Brain microvascular endothelial cell (primary cell): ENCODE results near the gene THEM4.

ENCODE experiments used
- DNase-seq: peaks from one replicate; pipeline ENCODE4 v3.0.0-alpha.2; 2020
- H3K27ac ChIP-seq: fragments of 250-450 bp; sonication (Bioruptor Pico); 2 replicates; pipeline ENCODE4 v1.5.1; 2020; ENCODE audit warnings: mild to moderate bottlenecking, moderate library complexity
- H3K27me3 ChIP-seq: fragments of 250-450 bp; sonication (Bioruptor Pico); replicated peaks from 2 replicates; pipeline ENCODE4 v1.5.1; 2020; ENCODE audit warnings: mild to moderate bottlenecking
- H3K36me3 ChIP-seq: fragments of 250-450 bp; sonication (Bioruptor Pico); replicated peaks from 2 replicates; pipeline ENCODE4 v1.5.1; 2020; ENCODE audit warnings: mild to moderate bottlenecking
- H3K4me3 ChIP-seq: 2 replicates; pipeline ENCODE4 v1.5.1; 2011; ENCODE audit warnings: low read depth, mild to moderate bottlenecking, control low read depth, low read length, moderate library complexity
- in situ Hi-C: cut with HindIII; loops from 2 replicates; pipeline ENCODE4 v1.10.0; 2017; ENCODE audit warnings: low sequenced_read_pairs, low pct_ligation_motif_present
- TF ChIP-seq, protein P1 (sequence below): IDR thresholded peaks from 2 replicates; pipeline ENCODE4 v1.5.1; 2011; ENCODE audit warnings: low read depth, mild to moderate bottlenecking, moderate library complexity, low read length, control low read depth, inconsistent platforms; ENCODE audit errors: missing control alignments

THEM4 gene

GRCh38 chr1:151839082-151839412 lies 70.3 kb downstream of the THEM4 start:
- peak overlapping the region; percentile 15 for H3K4me3 ChIP-seq
- H3K36me3 ChIP-seq = no peaks in the 10 kb centered on the region
- in situ Hi-C loops = no loop called here
- TF ChIP-seq, protein P1, sequence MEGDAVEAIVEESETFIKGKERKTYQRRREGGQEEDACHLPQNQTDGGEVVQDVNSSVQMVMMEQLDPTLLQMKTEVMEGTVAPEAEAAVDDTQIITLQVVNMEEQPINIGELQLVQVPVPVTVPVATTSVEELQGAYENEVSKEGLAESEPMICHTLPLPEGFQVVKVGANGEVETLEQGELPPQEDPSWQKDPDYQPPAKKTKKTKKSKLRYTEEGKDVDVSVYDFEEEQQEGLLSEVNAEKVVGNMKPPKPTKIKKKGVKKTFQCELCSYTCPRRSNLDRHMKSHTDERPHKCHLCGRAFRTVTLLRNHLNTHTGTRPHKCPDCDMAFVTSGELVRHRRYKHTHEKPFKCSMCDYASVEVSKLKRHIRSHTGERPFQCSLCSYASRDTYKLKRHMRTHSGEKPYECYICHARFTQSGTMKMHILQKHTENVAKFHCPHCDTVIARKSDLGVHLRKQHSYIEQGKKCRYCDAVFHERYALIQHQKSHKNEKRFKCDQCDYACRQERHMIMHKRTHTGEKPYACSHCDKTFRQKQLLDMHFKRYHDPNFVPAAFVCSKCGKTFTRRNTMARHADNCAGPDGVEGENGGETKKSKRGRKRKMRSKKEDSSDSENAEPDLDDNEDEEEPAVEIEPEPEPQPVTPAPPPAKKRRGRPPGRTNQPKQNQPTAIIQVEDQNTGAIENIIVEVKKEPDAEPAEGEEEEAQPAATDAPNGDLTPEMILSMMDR = no peak
- no peak for DNase-seq
- no peak overlapping the region for H3K27ac ChIP-seq
- peaks cover 11% of the 10 kb centered on the region for H3K27me3 ChIP-seq

DNA sequence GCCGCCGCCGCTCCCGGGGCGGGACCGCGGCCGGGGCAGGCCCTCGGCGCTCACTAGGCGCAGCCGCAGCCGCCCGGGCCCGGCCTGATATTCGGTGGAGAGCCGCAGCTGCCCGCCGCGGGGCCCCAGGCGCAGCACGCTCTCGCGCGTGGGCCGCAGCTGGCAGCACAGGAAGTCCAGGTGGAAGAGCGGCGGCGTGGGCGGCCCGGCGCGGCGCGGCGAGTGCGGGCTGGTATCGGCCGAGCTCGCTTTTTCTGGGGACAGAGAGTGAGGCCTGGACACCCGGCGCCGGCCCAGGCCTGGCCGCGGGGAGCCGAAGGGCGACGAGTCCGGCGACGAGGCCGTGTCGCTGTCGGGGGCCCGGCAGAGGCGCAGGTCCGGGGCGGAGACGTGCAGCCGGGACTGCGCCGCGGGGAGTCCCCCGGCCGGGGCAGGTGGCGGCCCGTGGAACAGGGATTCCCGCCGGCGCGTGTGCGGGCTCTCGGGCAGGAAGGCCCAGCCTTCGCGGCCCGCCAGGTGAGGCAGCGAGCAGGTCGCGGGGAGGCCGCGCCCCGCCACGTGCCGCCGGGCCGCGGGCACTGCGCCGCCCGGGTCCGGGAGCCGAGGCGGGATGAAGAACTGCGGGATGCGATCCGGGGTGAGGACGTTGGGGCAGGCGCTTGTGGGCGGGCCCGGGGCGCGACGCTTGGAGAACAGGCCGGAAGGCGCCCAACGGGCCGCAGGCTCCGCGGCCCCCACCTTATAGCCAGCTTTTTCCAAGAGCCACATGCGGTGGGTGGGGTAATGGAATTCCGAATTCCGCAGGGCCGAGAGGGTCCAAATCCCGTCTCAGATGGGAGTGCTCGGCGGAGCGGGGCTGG lies 70.9 kb downstream of the THEM4 start:
- peak overlapping the region; percentile 15 for H3K4me3 ChIP-seq
- no peak overlapping the region for H3K27ac ChIP-seq
- DNase-seq = no peak
- in situ Hi-C loops = no loop called here
- H3K36me3 ChIP-seq = no peaks in the 10 kb centered on the region
- peaks cover 11% of the 10 kb centered on the region for H3K27me3 ChIP-seq
- TF ChIP-seq, protein P1 = no peak

DNA sequence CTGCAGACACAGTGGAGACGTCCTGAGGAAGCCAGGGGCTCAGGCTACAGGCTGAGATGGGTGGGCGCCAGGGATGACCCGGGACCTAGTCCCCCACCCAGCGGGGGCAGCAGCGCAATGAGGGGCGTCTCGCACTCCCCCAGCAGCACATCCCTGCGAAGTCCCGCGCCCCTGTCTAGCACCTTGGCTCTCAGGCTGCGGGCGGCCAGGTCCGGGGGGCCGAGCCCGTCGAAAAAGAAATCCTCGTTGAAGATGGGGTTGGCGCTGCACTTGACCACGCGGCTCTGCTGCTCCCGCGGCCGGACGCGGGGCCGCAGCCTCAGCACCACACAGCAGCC lies 71.5 kb downstream of the THEM4 start:
- TF ChIP-seq, protein P1 = no peak
- H3K27ac ChIP-seq = no peak overlapping the region
- peaks cover 11% of the 10 kb centered on the region for H3K27me3 ChIP-seq
- H3K4me3 ChIP-seq = no peak overlapping the region
- DNase-seq = no peak
- in situ Hi-C loops = no loop called here
- no peaks in the 10 kb centered on the region for H3K36me3 ChIP-seq

DNA sequence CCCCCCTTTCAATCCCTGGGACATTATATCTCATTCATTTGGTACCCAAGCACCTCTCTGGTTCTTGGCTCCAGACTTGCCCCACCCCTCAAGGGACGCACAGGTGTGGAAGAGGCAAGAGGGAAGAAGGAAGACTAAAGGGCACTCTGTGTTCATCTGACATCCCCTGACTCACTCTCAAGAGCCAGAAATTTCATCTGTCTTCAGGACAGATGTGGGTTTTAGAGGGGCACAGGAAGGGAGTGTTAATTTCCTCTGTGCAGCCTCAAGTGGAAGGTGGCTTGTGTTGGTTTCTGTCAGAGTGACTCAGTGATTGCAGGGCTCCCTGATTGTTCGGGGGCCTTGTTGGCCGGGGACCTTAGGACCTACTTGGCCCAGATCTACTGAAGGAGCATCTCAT lies 72.1 kb downstream of the THEM4 start:
- no peak for DNase-seq
- Histone ChIP-seq H3K4me3 (no peak overlapping the region), H3K36me3 (no peaks in the 10 kb centered on the region), H3K27ac (no peak overlapping the region), H3K27me3 (peaks cover 11% of the 10 kb centered on the region)
- TF ChIP-seq, protein P1 = no peak
- in situ Hi-C loops = no loop called here

- Histone ChIP-seq H3K27me3 (peaks cover 11% of the 10 kb centered on the region), H3K36me3 (no peaks in the 10 kb centered on the region), H3K4me3 (no peak overlapping the region), H3K27ac (no peak overlapping the region)
- in situ Hi-C loops = no loop called here
- TF ChIP-seq, protein P1 = no peak
- DNase-seq = no peak
Measured at GRCh38 chr1:151835596-151835995, 73.7 kb downstream of the THEM4 start.

DNA sequence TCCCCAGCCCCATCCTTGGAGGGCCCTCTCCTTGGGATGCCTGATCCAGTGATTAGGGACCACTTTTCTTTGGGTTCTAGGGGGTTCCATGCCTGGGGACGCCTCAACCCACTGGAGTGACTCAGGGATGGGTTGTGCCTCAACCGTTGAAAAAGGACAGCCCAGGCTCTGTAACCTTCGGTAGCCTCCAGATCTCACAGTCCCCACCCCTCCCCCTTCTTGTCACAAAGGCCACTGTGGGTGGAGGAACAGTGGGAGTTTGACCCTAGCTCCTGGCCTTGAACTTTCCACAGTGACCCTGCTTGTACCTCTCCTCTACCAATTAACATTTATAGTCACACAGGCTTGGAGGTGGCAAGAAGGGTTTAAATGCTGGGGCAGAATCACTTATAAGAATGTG lies 75.1 kb downstream of the THEM4 start:
- in situ Hi-C loops = no loop called here
- TF ChIP-seq, protein P1 = no peak
- no peak overlapping the region for H3K27ac ChIP-seq
- H3K36me3 ChIP-seq = no peaks in the 10 kb centered on the region
- peaks cover 11% of the 10 kb centered on the region for H3K27me3 ChIP-seq
- H3K4me3 ChIP-seq = no peak overlapping the region
- DNase-seq = no peak
